Calu3 (cell line): ENCODE measurements around the gene FAM156A. TPM values are rescaled to one million over a fixed set of nuclear protein-coding genes. Genes with fewer than 3 reads are reported as not detected.
"Not testable (repeated sequence)": the region's sequence is repeated elsewhere in the genome, so short reads cannot be mapped to it uniquely, and the experiment has no call there.

ENCODE experiments used
- BruUV-seq: library from RNA; stranded (reverse); fragments of 400-500 nt; replicated peaks from 2 replicates; lab custom pipeline; 2021; lab: Mats Ljungman, UMichigan
- CTCF ChIA-PET: fragments of 300-600 bp; sonication (Branson Sonifier 250); formaldehyde crosslinking; loops from one replicate; lab custom pipeline; 2022; ENCODE audit warnings: antibody characterized with exemption; lab: Charles Lee
- DNase-seq: peaks from one replicate; pipeline ENCODE4 v3.0.0; 2022
- H3K27ac Mint-ChIP-seq: one replicate; pipeline ENCODE4 v1.8.0; 2022; ENCODE audit warnings: mixed read lengths; ENCODE audit not compliant: unreplicated experiment
- H3K27me3 Mint-ChIP-seq: one replicate; pipeline ENCODE4 v1.8.0; 2022; ENCODE audit warnings: mixed read lengths; ENCODE audit not compliant: unreplicated experiment
- H3K36me3 Mint-ChIP-seq: one replicate; pipeline ENCODE4 v1.8.0; 2022; ENCODE audit warnings: mild to moderate bottlenecking, moderate library complexity, mixed read lengths; ENCODE audit not compliant: insufficient read depth, unreplicated experiment
- H3K4me1 Mint-ChIP-seq: one replicate; pipeline ENCODE4 v1.8.0; 2022; ENCODE audit warnings: mild to moderate bottlenecking, low read depth, mixed read lengths; ENCODE audit not compliant: unreplicated experiment
- H3K4me3 Mint-ChIP-seq: one replicate; pipeline ENCODE4 v1.8.0; 2022; ENCODE audit warnings: mild to moderate bottlenecking, low read depth, moderate library complexity, mixed read lengths; ENCODE audit not compliant: unreplicated experiment
- H3K9me3 Mint-ChIP-seq: one replicate; pipeline ENCODE4 v1.8.0; 2022; ENCODE audit warnings: low read depth, mixed read lengths; ENCODE audit not compliant: unreplicated experiment
- intact Hi-C: fragments of 100-400 bp; cut with micrococcal nuclease; formaldehyde crosslinking; loops from one replicate; pipeline ENCODE4 v1.10.0; 2022; ENCODE audit not compliant: unreplicated experiment
- total RNA-seq: library from RNA; stranded (reverse); gene quantifications from 2 replicates; pipeline ENCODE4 v1.2.3, GENCODE V29; 2022

The FAM156A gene
- total RNA-seq, 1 experiment from 2014 or later = 18.0 TPM

DNA sequence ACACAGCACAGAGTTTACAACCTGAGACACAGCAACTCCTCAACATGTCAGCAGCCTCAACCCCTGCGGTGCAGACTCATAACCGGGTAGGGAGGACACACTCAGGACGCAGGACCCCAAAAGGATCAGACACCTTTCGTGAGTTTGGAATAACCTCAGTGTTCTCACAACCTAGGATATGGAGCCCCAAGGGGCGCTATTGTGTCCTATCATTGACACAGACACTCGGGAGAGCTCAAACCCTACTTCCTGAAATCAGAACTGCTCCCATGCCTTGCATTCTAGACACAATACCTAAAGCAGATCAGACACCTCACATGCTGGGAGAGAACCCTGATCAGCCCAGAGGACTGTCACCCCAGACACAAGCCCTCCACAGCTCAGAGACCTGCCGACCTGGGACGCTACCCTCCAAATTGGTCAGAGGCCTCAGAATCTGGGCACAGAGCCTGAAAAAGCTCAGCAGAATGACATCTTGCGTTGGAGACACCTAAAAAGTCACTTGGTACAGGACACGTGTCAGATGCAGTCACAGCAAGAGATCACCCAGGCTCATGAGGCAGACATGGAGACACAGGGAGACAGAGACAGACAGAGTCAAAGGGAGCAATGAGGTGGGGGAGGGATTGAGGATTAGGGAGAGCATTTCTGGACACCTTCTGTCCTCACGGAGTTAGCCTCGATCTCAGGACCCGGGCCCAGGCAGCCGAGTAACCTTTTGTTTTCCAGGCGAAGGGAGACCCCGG, 8.8 kb upstream of the FAM156A start:
- CTCF ChIA-PET, DNase-seq: not testable (repeated sequence)

GRCh38 chrX:52958961-52959360, 643 bp upstream of the FAM156A start:
- H3K27me3 Mint-ChIP-seq, CTCF ChIA-PET, H3K4me3 Mint-ChIP-seq, intact Hi-C loops, BruUV-seq, H3K27ac Mint-ChIP-seq, DNase-seq, H3K36me3 Mint-ChIP-seq, H3K4me1 Mint-ChIP-seq, H3K9me3 Mint-ChIP-seq: not testable (repeated sequence)

More for the DNA sequence above, 8.8 kb upstream of the FAM156A start:
- H3K36me3 Mint-ChIP-seq, intact Hi-C loops, H3K4me3 Mint-ChIP-seq, BruUV-seq, H3K9me3 Mint-ChIP-seq, H3K27ac Mint-ChIP-seq, H3K4me1 Mint-ChIP-seq, H3K27me3 Mint-ChIP-seq: not testable (repeated sequence)

GRCh38 chrX:52949884-52950283, 8.4 kb downstream of the FAM156A start:
- intact Hi-C loops, BruUV-seq, CTCF ChIA-PET: not testable (repeated sequence)

DNA sequence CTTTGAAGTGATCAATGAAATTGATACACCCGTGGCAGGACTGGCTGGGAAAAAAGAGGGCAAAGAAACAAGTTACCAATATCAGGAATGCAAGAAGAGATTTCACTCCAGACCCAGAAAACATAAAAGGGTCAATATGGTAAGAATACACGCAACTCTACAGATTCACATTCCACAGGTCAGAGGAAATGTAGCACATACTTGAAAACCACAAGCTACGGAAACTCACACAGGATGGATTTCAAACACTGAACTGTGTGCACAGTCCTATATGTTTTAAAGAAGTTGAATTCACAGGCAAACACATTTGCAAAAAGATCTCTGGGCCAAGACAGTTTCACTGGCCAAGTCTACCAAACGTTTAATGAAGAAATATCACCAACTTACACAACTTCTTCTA, 9.0 kb downstream of the FAM156A start:
- H3K4me1 Mint-ChIP-seq, H3K9me3 Mint-ChIP-seq, CTCF ChIA-PET, BruUV-seq, H3K36me3 Mint-ChIP-seq, H3K27ac Mint-ChIP-seq, DNase-seq, H3K27me3 Mint-ChIP-seq, H3K4me3 Mint-ChIP-seq, intact Hi-C loops: not testable (repeated sequence)

More at GRCh38 chrX:52949884-52950283, 8.4 kb downstream of the FAM156A start:
- not testable (repeated sequence) for H3K36me3 Mint-ChIP-seq, H3K27ac Mint-ChIP-seq, H3K4me1 Mint-ChIP-seq, H3K4me3 Mint-ChIP-seq, H3K9me3 Mint-ChIP-seq, H3K27me3 Mint-ChIP-seq, DNase-seq

DNA sequence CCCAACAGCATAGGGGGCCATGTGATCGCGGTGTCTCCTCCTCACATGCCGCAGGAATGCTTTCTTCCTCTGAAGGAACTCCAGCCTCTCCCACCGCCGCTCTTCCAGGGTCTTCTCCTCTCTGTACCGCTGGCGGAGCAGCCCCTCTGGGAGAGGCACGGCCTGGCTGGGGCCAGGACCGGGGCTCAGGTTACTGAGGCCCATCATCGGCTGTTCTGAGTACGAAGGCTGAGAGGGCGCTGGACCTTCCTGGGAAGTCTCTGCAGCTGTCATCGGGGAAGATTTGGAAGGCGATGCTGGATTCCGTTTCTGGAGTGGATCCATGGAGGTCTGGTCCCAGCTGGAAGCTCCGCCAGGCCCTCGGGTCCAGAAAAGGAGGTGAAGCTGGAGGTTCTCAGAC, 10.1 kb downstream of the FAM156A start:
- intact Hi-C loops, DNase-seq, BruUV-seq, CTCF ChIA-PET, H3K36me3 Mint-ChIP-seq, H3K9me3 Mint-ChIP-seq, H3K27me3 Mint-ChIP-seq, H3K4me3 Mint-ChIP-seq, H3K27ac Mint-ChIP-seq, H3K4me1 Mint-ChIP-seq: not testable (repeated sequence)

GRCh38 chrX:52947501-52947900, 10.8 kb downstream of the FAM156A start:
- DNase-seq, H3K36me3 Mint-ChIP-seq, H3K27me3 Mint-ChIP-seq, CTCF ChIA-PET, BruUV-seq, H3K27ac Mint-ChIP-seq, H3K4me3 Mint-ChIP-seq, H3K9me3 Mint-ChIP-seq, H3K4me1 Mint-ChIP-seq, intact Hi-C loops: not testable (repeated sequence)

GRCh38 chrX:52945838-52946494, 12.4 kb downstream of the FAM156A start:
- CTCF ChIA-PET, H3K4me1 Mint-ChIP-seq, DNase-seq, H3K27me3 Mint-ChIP-seq, H3K36me3 Mint-ChIP-seq, H3K27ac Mint-ChIP-seq, H3K4me3 Mint-ChIP-seq, intact Hi-C loops, BruUV-seq, H3K9me3 Mint-ChIP-seq: not testable (repeated sequence)

DNA sequence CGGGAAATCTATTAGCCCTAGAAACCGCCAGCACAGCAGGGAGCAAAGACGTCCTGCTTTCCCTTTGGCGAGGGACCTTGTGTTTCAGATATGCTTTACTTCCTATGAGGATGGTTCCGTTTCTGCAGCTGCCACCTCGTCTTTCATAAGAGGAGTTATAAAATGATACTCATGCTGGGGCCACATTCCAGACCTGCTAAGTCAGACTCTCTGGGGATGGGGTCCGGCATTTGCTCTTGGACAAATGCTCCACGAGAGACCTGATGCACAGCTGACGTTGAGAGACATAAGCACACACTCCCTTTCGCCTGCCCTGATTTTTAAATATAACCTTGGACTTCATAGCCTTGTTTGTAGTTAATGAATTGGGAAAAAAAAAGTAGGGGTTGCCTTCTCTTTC, 16.6 kb downstream of the FAM156A start:
- H3K36me3 Mint-ChIP-seq, H3K27me3 Mint-ChIP-seq, H3K4me1 Mint-ChIP-seq, H3K27ac Mint-ChIP-seq, BruUV-seq, H3K9me3 Mint-ChIP-seq, CTCF ChIA-PET, H3K4me3 Mint-ChIP-seq, DNase-seq, intact Hi-C loops: not testable (repeated sequence)

DNA sequence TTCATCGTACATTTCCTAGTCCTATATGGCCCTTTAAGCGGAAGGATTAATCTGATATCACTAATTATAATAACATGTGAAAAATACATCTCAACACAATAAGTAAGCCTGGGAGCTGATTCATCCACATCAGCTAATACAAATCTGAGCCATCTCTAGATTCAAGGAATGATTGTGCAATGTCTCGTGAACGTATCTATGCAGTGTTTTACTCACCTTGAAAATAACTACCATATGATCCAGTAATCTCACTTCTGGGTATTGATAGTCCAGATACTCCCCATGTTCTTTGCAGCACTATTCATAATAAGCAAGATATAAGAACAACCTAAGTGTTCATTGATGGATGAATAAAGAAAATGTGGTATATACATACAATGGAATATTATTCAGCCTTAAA, 17.6 kb downstream of the FAM156A start:
- H3K4me1 Mint-ChIP-seq, H3K27ac Mint-ChIP-seq, intact Hi-C loops: not testable (repeated sequence)

DNA sequence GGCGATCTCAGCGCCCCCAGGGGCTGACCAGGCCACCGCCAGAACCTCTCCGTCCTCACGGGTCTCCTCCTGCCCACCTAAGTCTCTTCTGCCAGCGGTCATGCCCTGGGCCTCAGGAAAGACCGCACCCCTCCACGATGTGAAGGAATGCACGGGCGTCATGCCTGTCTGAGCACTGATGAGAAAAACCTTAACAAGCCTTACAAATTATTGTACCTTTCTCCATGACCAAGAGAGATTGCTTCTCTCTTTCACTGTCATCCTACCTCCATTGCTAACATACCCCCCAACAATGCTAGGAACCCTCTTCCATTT, 22.9 kb downstream of the FAM156A start:
- H3K4me1 Mint-ChIP-seq, DNase-seq, intact Hi-C loops, H3K27me3 Mint-ChIP-seq, H3K9me3 Mint-ChIP-seq: not testable (repeated sequence)
- Mint-ChIP-seq H3K36me3 (peaks cover 16% of the 10 kb centered on the region), H3K27ac (peak overlapping the region; percentile 96), H3K4me3 (peak overlapping the region; percentile 86)
- TSS peak; percentile 100 for BruUV-seq
- CTCF ChIA-PET = interaction anchor here (0.6 to 1.1 kb wide), 2 partner anchors 60 to 674 kb away, joined by 3 read pairs; no protein-coding TSS in a partner anchor

More for the DNA sequence above, 17.6 kb downstream of the FAM156A start:
- H3K4me3 Mint-ChIP-seq, H3K36me3 Mint-ChIP-seq, BruUV-seq, H3K9me3 Mint-ChIP-seq, CTCF ChIA-PET, DNase-seq, H3K27me3 Mint-ChIP-seq: not testable (repeated sequence)
